NCI-H1694 (cell line): ENCODE results near the gene PLAAT2.
"Not testable (repeated sequence)": the region's sequence is repeated elsewhere in the genome, so short reads cannot be mapped to it uniquely, and the experiment has no call there.

Experiments
- DNase-seq: peaks from one replicate; lab custom pipeline; 2025; lab: John Stamatoyannopoulos, UW

Gene PLAAT2

DNA sequence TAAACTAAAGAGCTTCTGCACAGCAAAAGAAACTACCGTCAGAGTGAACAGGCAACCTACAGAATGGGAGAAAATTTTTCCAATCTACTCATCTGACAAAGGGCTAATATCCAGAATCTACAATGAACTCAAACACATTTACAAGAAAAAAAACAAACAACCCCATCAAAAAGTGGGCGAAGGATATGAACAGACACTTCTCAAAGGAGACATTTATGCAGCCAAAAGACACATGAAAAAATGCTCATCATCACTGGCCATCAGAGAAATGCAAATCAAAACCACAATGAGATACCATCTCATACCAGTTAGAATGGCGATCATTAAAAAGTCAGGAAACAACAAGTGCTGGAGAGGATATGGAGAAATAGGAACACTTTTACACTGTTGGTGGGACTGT is 15.7 kb upstream of the PLAAT2 start:
- DNase-seq = not testable (repeated sequence)

- no peak for DNase-seq
Observed at GRCh38 chr11:63574856-63575602, 11.8 kb upstream of the PLAAT2 start.

GRCh38 chr11:63573881-63574855 is 11.0 kb upstream of the PLAAT2 start:
- no peak for DNase-seq

DNA sequence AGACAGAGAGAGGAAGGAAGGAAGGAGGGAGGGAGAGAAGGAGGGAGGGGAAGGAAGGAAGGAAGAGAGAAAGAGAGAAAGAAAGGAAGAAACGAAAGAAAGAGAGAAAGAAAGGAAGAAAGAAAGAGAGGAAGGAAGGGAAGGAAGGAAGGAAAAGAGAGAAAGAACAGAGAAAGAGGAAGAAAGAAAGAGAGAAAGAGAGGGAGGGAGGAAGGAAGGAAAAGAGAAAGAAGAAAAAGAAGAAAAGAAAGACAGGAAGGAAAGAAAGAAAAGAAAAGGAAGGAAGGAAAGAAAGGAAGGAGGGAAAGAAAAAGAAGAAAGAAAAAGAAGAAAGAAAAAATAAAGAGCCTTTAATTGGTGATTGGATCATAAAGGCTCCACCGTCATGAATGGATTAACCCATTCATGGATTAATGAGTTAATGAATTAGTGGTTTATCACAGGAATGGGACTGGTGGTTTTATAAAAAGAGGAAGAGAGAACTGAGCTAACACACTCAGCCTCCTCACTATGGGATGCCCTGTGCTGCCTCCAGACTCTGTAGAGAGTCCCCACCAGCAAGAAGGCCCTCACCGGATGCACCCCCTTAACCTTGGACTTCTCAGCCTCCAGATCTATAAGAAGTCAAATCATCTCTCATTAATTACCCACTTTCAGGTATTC is 9.0 kb upstream of the PLAAT2 start:
- DNase-seq = no peak

- no peak for DNase-seq
Observed at GRCh38 chr11:63569570-63569969, 6.4 kb upstream of the PLAAT2 start.

GRCh38 chr11:63567044-63567840 is 4.1 kb upstream of the PLAAT2 start:
- no peak for DNase-seq

DNA sequence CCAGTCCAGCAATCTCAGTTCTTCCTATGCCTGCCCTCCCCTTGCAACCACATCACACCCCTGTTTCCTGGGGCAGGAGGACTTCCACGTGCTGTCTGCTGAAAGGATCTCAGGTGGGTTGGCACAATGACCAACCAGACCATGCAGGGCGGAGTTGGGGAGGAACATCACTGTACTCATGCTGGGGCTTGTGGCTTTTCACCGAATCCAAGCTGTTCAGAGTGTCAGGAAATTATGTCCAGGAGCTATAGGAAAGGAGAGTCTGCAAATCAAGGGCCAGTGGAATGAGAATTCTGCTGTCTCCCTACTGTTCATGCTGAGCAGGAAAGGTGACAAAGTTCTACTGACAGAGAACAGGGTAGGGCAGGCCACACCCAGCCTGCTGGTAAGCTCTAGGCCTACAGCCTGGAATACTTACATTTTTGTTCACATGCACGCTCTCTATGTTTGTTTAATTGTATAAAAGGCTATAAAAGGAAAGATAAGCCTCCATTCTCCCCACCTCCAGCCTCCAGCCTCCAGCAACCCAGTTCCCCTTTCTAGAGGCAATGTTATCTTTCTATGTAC is 1.7 kb upstream of the PLAAT2 start:
- no peak for DNase-seq

DNA sequence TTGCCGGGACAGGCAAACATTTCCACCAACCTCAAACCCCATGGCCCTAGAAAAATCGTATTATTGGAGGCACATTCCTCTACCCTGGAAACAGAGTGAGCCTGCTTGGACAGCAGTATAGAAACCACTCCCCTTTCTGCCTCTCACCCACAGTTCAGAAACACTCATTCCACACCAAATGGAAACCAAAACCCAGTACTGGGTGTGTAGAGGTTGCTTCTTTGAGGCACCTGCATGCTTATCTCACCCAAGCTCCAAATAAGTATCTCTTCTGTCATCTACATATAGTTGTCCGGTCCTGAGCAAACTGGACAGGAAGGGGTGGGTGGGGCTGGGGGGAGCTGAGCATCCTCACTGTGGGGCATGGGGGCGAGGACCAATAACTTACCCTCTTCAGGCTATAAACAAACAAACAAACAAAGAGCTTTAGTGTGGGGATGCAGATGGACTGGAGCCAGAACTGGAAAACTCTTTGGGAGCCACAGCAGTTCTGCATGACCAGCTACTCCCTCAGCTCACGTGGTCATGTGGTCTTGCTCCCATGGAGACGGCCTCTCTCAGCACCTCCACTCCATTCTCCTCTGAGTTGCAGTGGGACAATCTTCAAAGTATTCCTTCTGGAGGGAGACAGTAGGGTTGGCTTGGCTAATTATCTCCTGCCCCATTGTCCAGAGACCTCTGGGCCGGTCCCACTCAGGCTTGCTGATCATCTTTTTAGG is 1.0 kb upstream of the PLAAT2 start:
- DNase-seq = no peak

DNA sequence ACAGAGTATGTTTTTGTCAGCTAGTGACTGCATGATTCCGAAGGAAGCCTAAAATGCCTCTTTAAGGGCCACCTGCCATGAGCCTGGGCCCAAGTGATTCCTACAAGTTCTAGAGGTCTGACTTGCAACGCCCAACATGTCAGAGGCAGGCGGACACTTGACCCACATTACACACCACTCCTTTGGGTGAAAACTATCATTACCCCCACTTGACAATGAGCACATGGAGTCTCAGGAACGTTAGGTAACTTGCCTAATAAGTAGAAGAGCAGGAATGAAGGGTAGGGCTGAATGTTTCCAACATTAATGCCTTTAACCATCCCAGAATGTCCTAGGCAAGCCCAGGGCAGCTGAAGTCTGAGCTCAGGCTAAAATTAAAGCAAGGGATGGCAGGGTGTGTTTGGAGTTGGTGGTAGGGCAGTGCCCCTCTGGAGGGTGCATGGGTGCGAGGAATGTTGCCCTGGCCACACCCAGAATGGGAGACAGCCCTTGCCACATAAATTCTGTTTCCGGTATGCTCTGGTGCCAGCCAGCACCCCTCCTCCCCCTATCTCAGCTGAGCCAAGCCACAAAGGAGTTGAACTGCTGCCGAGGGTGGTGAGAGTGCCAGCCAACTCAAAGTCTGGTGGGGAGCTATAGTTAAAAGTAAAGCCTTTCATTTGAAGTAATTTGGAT is 2.5 kb downstream of the PLAAT2 start:
- no peak for DNase-seq

GRCh38 chr11:63558459-63559157 is 4.6 kb downstream of the PLAAT2 start:
- DNase-seq = no peak

DNA sequence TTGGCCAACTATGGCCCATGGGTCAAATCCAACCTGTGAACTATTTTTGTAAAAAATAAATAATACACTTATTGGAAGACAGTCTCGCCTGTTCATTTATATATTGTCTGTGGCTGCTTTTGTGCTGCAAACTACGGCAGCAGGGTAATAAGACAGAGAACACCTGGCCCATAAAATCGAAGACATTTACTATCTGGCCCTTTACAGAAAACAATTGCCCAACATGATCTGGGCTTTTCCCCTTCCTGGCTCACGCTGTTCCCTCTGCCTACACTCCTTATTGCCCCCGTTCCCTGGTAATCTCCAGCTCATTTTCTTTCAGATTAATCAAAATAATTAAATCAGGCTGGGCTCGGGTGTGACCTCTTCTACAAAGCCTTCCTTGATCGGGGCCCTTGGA is 5.6 kb downstream of the PLAAT2 start:
- DNase-seq = no peak

GRCh38 chr11:63556404-63557013 is 6.7 kb downstream of the PLAAT2 start:
- no peak for DNase-seq

GRCh38 chr11:63554877-63555223 is 8.3 kb downstream of the PLAAT2 start:
- DNase-seq = no peak

DNA sequence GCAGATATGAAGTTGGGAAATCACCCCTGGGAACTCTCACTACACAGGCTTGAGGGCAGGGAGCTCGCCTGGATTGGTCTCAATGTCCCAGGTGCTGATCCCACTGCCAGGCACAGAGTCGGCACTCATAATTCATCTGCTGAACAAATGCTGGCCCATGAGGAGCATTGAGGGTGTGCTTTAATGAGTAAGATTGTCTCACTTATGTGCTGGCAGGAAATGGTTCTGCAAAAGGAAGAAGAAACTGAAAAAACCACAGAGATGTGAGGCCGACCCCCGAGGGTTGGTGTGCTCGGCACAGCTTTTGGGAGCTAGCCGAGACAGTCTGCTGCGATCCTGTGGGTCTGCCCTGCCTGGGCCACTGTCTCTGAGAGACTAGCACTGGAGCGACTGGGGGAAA is 9.4 kb downstream of the PLAAT2 start:
- no peak for DNase-seq

- no peak for DNase-seq
Observed at GRCh38 chr11:63552921-63553320, 10.3 kb downstream of the PLAAT2 start.

- no peak for DNase-seq
Observed at GRCh38 chr11:63551889-63552266, 11.3 kb downstream of the PLAAT2 start.

DNA sequence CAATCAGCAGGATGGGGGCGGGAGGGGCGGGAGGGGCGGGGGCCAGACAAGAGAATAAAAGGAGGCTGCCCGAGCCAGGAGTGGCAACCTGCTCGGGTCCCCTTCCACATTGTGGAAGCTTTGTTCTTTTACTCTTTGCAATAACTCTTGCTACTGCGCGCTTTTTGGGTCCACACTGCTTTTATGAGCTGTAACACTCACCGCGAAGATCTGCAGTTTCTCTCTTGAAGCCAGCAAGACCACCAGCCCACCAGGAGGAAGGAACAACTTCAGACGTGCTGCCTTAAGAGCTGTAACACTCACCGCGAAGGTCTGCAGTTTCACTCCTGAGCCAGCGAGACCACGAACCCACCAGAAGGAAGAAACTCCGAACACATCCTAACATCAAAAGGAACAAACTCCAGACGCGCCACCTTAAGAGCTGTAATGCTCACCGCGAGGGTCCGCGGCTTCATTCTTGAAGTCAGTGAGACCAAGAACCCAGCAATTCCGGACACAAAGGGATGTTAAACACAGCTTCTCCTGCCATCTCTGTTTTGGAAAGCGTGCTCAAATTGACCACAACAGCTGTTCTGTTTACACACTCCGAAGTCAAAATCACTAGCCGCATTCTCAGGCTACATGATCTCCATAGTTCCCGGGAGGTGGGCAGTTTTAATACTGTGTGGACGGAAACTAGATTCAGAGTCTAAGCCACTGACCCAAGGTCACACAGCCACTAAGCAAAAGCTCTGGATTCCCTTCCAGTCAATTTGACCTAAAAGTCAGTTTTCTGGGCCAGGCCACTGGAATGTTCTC is 11.9 kb downstream of the PLAAT2 start:
- no peak for DNase-seq

DNA sequence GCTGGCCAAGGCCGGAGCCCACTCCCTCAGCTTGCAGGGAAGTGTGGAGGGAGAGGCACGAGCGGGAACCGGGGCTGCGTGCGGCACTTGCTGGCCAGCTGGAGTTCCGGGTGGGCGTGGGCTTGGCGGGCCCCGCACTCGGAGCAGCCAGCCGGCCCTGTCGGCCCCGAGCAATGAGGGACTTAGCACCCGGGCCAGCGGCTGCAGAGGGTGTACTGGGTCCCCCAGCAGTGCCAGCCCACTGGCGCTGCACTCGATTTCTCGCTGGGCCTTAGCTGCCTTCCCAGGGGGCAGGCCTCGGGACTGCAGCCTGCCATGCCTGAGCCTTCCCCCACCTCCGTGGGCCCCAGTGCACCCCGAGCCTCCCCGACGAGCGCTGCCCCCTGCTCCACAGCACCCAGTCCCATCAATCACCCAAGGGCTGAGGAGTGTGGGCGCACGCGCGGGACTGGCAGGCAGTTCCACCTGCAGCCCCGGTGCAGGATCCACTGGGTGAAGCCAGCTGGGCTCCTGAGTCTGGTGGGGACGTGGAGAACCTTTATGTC is 13.0 kb downstream of the PLAAT2 start:
- DNase-seq = not testable (repeated sequence)
